NCI-H1417 treated with DMSO at 0.1 percent for 48 hours (cell line): Measurements from ENCODE around the gene CT45A1.
"Not testable (repeated sequence)": the region's sequence is repeated elsewhere in the genome, so short reads cannot be mapped to it uniquely, and the experiment has no call there.

Experiments
- DNase-seq: peaks from one replicate; lab custom pipeline; 2025; lab: John Stamatoyannopoulos, UW

CT45A1 gene

GRCh38 chrX:135713183-135713689, at the start of gene CT45A1:
Gene CT45A1 (plus strand): TSS chrX:135713639. CDS start chrX:135718941, 5,302 bp downstream.
- DNase-seq = not testable (repeated sequence)

GRCh38 chrX:135672979-135673378, 40.5 kb upstream of the CT45A1 start:
- DNase-seq = not testable (repeated sequence)

DNA sequence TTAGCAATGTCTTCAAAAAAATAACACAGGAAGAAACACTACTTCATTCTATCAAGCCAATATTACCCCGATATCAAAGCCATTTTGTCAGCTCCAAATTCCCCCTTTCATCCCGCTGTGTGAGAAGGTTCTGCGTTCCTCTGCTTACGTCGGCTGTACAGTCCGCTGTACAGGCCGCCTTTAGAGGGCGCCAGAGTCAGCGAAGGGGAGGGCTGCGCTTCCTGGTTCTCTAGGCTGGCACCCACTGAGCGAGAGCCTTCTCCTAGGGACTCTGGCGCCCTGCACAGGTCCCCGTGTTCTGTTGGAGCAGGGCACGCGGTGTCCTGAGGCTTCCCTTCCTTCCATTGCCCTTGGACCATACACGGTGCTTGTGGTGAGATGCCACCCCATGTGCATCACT, 25.3 kb upstream of the CT45A1 start:
- DNase-seq = no peak

DNA sequence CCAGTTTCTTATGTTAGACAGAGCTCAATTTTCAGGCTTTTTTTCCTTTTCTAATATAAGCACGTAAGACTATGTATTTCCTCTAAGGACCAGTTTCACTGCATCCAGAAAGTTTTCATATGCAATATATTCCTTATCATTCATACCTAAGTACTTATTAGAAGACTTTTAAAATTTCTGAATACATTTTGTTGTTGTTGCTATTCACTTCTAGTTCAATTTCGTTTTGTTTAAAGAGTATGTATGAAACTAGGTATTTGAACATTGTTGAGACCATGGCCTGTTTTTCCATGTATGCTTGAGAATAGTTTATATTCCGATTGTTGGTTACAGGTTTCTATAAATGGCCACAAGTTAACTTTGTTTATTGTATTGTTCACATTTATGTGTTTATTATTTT, 18.0 kb upstream of the CT45A1 start:
- no peak for DNase-seq

DNA sequence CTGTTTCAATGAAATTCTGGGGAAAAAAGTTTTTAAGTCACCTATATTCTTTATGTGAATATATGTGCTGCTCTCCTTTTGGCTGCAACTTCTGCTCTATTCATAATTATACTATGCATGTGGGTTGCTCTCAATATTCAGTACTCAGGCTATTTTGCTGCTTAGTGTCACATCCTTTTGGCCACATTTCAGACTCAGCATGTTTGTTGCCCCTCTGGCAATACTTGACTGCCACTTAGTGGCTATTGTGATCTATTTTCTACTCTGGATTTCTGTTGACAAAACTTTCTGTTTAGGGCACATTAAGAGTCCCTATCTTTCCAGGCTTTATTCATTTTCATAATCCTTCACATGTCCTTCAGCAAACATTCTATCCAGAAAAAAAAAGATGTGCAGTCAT, 15.8 kb upstream of the CT45A1 start:
- DNase-seq = no peak

DNA sequence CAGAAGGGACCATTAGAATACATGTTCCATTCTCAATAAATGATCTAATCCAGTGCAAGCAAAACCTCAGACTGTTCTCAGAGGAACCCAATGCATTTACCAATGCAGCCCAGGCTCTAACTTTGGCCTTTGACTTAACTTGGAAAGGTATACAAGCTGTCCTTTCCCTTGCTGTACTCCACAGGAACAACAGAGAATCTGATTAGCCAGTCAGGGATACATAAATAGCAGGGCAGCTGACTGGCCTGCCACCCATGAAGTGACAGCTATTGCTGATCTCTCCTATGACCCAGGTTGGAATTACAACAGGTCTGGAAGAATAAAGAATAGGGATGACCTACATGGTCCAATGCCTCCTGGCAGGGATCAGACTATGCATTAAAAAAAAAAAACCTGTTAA, 14.5 kb upstream of the CT45A1 start:
- DNase-seq = no peak

DNA sequence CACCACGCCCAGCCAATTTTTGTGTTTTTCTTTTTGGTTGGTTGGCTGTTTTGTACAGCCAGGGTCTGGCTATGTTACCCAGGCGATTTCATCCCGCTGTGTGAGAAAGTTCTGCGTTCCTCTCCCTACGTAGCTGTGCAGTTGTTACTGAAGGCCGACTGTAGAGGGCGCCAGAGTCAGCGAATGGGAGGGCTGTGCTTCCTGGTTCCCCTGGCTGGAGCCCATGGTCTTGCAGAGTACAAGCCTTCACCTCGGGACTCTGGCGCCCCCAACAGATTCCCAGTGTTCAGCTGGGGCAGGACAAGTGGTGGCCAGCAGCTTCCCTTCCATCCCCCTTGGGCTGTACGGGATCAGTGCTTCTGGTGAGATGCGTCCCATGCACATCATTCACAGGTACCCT, 5.6 kb upstream of the CT45A1 start:
- no peak for DNase-seq

- DNase-seq = no peak
These were observed 356 bp downstream of the CT45A1 start for GRCh38 chrX:135713795-135714194.

DNA sequence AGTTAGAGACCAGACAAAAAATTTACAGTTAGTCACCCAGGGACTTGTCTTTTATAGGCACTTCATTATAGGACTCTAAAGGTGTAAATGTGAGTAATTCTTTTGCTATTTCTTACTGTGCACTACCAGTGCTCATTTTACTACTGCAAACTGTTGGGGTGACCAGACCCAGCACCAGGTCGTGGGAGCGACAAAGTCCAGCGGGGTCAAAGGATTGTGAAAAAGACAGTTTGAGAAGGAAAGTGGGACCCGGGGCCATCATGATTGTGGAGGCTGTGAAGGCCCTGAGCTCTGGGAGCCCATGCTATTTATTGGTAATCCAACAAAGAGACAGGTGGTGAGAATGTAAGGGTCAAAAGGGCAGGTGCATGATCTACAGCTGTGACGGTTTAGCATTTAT, 21.2 kb downstream of the CT45A1 start:
- DNase-seq = not testable (repeated sequence)

GRCh38 chrX:135737366-135738071, 24.1 kb downstream of the CT45A1 start:
- DNase-seq = no peak

- DNase-seq = no peak
These were observed 27.3 kb downstream of the CT45A1 start for GRCh38 chrX:135740681-135741149.

DNA sequence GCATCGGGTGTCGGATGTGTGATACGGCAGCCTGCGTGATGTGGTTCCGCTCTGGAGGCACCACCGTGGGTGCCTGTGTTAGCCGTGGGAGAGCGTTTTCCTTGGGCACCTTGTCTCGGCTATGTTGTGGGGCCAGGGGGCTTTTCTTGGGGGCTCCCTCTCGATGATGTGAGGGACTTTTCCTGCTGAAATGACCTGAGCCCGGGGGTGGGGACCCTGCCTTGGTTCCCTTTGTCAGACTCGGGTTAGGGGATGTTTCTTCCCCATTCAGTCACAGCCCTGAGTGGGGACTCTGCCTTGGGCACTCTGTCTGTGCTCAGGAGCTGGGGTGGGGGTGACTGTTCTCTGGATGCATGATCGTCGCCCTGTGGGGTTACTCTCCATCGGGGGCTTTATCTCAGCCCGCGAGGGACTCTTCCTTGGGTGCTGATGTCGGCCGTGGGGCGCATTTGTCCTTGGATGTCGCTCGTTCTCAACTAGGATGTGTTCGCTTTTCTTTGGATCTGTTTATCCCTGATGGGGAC, 27.8 kb downstream of the CT45A1 start:
- DNase-seq = no peak

DNA sequence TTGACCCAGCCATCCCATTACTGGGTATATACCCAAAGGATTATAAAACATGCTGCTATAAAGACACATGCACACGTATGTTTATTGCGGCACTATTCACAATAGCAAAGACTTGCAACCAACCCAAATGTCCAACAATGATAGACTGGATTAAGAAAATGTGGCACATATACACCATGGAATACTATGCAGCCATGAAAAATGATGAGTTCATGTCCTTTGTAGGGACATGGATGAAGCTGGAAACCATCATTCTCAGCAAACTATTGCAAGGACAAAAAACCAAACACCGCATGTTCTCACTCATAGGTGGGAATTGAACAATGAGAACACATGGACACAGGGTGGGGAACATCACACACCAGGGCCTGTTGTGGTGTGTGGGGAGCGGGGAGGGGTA, 31.3 kb downstream of the CT45A1 start:
- DNase-seq = not testable (repeated sequence)

GRCh38 chrX:135768091-135768490, 54.7 kb downstream of the CT45A1 start, which contains the start of gene CT45A3:
Gene CT45A3 (minus strand): TSS chrX:135768191. CDS start chrX:135764444, 3,747 bp downstream.
- not testable (repeated sequence) for DNase-seq
